Activated T-helper 17 cell treated with anti-CD3 and anti-CD28 coated beads, Interleukin-2, amount 50 U/mL, for 72 hours (primary cell): ENCODE results near the gene ANAPC5. TPM values are rescaled to one million over a fixed set of nuclear protein-coding genes. Genes with fewer than 3 reads are reported as not detected.
"Not testable (repeated sequence)": the region's sequence is repeated elsewhere in the genome, so short reads cannot be mapped to it uniquely, and the experiment has no call there.

Source experiments
- ATAC-seq: fragments of 150-1000 bp; cut with Tn5 transposase; replicated peaks from 2 replicates; pipeline ENCODE4 v1.10.0; 2021; ENCODE audit warnings: mild to moderate bottlenecking, moderate library complexity
- H3K27ac Mint-ChIP-seq: one replicate; pipeline ENCODE4 v1.8.0; 2022; ENCODE audit warnings: mixed read lengths
- H3K27me3 Mint-ChIP-seq: one replicate; pipeline ENCODE4 v1.8.0; 2022; ENCODE audit warnings: mixed read lengths
- H3K36me3 Mint-ChIP-seq: one replicate; pipeline ENCODE4 v1.8.0; 2022; ENCODE audit warnings: low read depth, mild to moderate bottlenecking, mixed read lengths
- H3K4me1 Mint-ChIP-seq: one replicate; pipeline ENCODE4 v1.8.0; 2022; ENCODE audit warnings: mixed read lengths
- H3K4me3 Mint-ChIP-seq: one replicate; pipeline ENCODE4 v1.8.0; 2022; ENCODE audit warnings: mild to moderate bottlenecking, mixed read lengths
- H3K9me3 Mint-ChIP-seq: one replicate; pipeline ENCODE4 v1.8.0; 2022; ENCODE audit warnings: mixed read lengths
- total RNA-seq, 2 donors: library from RNA; stranded (reverse); gene quantifications; one replicate each; pipeline ENCODE4 v1.2.3, GENCODE V29; 2022

The ANAPC5 gene
- total RNA-seq, 2 donors from 2014 or later: 62.5 to 114 TPM

DNA sequence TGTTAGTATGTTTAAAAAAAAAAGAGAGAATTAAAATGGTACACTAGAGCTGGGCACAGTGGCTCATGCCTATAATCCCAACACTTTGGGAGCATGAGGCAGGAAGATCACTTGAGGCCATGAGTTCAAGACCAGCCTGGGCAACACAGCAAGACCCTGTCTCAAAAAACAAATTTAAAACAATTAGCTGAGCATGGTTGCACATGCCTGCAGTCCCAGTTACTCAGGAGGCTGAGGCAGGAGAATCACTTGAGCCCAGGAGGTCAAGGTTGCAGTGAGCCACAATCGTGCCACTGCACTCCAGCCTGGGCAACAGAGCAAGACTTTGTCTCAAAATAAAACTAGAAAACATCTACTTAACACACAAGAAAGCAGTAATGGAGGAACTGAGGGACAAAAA, 42.0 kb downstream of the ANAPC5 start:
- H3K36me3 Mint-ChIP-seq: peaks cover 76% of the 10 kb centered on the region
- not testable (repeated sequence) for ATAC-seq, H3K4me3 Mint-ChIP-seq, H3K9me3 Mint-ChIP-seq, H3K27me3 Mint-ChIP-seq, H3K4me1 Mint-ChIP-seq
- peak overlapping the region; percentile 42 for H3K27ac Mint-ChIP-seq

DNA sequence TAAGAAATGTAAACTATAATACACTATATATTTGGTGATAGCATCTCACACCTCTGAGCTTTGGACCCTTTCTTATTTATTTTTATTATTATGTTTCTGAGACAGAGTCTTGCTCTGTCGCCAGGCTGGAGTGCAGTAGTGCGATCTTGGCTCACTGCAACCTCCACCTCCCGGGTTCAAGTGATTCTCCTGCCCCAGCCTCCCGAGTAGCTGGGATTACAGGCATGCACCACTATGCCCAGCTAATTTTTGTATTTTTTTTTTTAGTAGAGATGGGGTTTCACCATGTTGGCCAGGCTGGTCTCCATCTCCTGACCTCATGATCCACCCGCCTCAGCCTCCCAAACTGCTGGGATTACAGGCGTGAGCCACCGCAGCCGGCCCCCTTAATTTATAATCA, 44.8 kb downstream of the ANAPC5 start:
- H3K4me1 Mint-ChIP-seq, H3K27me3 Mint-ChIP-seq, H3K9me3 Mint-ChIP-seq, H3K27ac Mint-ChIP-seq, ATAC-seq, H3K4me3 Mint-ChIP-seq: not testable (repeated sequence)
- H3K36me3 Mint-ChIP-seq: peaks cover 48% of the 10 kb centered on the region

DNA sequence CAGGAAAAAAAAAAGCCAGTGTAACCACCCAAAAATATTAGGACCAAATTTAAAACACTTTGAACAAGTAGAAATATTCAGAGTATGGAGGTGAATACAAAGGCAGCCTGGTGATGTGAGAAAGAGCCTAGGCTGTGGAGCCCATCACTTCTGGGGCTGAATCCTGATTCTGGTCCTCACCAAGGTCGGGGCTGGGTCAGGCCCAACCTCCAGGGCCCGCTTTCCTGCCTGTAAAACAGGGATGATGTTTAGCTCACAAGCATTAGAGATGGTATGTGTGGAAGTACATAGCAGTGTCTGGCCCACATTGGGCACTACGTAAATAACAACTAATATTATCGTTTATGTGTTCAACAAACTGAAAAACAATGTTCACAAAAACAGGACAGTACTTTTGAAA, 47.9 kb downstream of the ANAPC5 start:
- H3K27me3 Mint-ChIP-seq: no peaks in the 10 kb centered on the region
- no peak overlapping the region for H3K27ac Mint-ChIP-seq
- no peaks in the 10 kb centered on the region for H3K4me1 Mint-ChIP-seq
- no peak for ATAC-seq
- H3K36me3 Mint-ChIP-seq: peaks cover 18% of the 10 kb centered on the region
- H3K9me3 Mint-ChIP-seq: no peaks in the 10 kb centered on the region
- H3K4me3 Mint-ChIP-seq: no peak overlapping the region

DNA sequence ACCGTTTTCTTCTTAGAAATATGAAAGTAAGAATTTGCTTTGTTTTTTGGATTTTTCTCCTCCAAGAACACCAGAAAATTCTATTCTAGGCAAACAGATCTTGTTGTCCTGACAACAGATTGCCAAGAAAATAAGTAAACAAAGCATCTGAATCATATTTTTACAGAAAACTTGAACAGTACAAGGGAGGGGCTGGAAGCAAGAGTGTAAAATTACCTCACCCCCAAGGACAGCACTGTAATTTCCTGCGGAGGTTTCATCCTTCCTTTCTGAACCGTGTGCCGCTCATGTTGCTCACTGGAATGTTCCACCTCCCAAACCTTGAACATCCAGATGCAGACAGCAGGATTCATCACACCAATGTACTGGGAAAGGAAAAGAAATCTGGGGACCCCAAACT, 50.3 kb downstream of the ANAPC5 start:
- no peaks in the 10 kb centered on the region for H3K27me3 Mint-ChIP-seq
- ATAC-seq: no peak
- H3K27ac Mint-ChIP-seq: no peak overlapping the region
- H3K4me1 Mint-ChIP-seq: no peaks in the 10 kb centered on the region
- H3K4me3 Mint-ChIP-seq: no peak overlapping the region
- H3K36me3 Mint-ChIP-seq: no peaks in the 10 kb centered on the region
- no peaks in the 10 kb centered on the region for H3K9me3 Mint-ChIP-seq

DNA sequence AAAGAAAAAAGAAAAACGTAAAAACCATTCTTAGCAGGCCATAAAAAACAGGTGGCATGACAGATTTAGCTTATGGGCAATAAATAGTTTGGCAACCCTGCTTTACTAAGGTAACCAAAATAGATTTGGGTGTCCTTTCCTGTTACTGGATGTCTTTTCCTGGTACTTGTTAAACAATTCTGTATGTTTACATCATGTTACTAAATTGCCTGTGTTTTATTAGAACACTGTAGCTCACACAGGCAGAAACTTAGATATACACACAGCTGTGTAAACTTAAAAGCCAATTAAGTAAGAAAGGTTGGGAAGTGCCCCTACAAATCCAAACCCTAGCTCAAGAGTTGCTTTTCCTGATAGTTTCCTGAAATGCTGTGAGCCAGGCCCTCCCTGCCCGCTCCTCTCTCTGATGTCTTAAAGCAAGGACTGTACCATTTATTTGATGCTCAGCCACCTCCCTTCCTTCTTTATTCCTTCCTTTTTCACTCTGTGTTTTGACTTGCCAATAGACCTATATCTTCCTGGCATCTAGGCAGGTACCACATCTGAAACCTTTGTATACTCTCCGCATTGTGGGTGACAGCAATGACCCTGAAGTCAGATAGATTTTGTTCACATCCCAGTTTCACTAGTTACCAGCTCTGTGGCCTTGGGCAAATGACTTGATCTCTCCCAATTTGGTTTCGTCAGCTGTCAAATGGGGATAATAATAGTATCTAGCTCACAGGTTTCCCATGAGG, 52.0 kb downstream of the ANAPC5 start:
- H3K27ac Mint-ChIP-seq: no peak overlapping the region

DNA sequence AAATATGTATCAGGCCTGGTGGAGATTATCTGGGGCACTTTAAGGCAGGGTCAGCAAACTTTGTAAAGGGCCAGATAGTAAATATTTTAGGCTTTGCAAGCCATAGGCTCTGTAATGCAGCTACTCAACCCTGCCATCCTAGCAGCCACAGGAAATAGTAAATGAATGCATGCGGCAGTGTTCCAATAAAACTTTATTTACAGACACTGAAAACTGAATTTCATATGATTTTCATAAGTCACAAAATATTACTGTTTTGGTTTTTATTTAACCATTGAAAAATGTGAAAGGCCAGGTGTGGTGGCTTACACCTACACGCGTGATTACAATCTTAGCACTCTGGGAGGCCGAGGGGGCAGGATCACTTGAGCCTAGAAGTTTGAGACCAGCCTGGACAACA, 52.5 kb downstream of the ANAPC5 start:
- no peak for ATAC-seq
- Mint-ChIP-seq H3K9me3 (no peaks in the 10 kb centered on the region), H3K36me3 (no peaks in the 10 kb centered on the region), H3K4me1 (no peaks in the 10 kb centered on the region), H3K27me3 (no peaks in the 10 kb centered on the region), H3K4me3 (no peak overlapping the region), H3K27ac (no peak overlapping the region)

More for the DNA sequence above, 52.0 kb downstream of the ANAPC5 start:
- no peaks in the 10 kb centered on the region for H3K9me3 Mint-ChIP-seq
- H3K27me3 Mint-ChIP-seq: no peaks in the 10 kb centered on the region
- H3K4me1 Mint-ChIP-seq: no peaks in the 10 kb centered on the region
- no peak overlapping the region for H3K4me3 Mint-ChIP-seq
- H3K36me3 Mint-ChIP-seq: no peaks in the 10 kb centered on the region
- ATAC-seq: no peak

DNA sequence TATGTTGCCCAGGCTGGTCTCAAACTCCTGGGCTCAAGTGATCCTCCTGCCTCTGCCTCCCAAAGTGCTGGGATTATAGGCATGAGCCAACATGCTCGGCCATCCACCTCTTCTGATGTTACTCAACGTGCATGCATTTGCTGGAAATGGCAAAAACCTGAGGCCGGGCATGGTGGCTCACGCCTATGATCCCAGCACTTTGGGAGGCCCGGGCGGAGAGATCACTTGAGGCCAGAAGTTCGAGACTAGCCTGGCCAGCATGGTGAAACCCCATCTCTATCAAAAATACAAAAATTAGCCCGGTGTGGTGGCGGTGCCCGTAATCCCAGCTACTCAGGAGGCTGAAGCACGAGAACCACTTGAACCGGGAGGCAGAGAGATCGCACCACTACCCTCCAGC, 53.8 kb downstream of the ANAPC5 start:
- H3K4me3 Mint-ChIP-seq: peak overlapping the region; percentile 90
- not testable (repeated sequence) for H3K36me3 Mint-ChIP-seq, H3K27ac Mint-ChIP-seq, H3K9me3 Mint-ChIP-seq, H3K27me3 Mint-ChIP-seq, H3K4me1 Mint-ChIP-seq, ATAC-seq

DNA sequence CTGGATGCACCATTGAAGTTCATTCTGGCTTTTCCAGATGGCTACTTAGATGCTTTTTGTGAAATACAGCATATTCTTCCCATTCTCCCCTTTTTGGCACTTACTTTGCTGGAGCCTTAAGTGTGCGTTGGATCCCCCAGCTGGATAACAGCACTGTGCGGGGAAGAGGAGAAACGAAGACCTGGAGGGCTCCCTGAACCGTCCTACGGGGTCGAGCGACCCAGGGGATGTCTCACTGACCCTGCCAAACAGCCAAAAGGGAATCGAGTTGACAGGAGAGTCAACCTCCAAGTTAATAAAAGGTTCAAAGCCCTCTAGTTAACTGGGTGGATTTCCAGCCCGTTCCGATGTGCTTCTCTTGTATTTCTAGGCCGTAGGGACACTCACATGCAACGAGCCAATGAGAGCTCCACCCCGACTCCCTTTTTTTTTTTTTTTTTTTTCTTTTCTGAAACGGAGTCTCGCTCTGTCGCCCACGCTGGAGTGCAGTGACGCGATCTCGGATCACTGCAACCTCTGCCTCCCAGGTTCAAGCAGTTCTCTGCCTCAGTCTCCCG, 54.7 kb downstream of the ANAPC5 start:
- peak overlapping the region; percentile 84 for H3K27ac Mint-ChIP-seq
- H3K36me3 Mint-ChIP-seq: peaks cover 7% of the 10 kb centered on the region
- ATAC-seq: peak; percentile 37
- H3K27me3 Mint-ChIP-seq: no peaks in the 10 kb centered on the region
- no peaks in the 10 kb centered on the region for H3K9me3 Mint-ChIP-seq
- H3K4me3 Mint-ChIP-seq: peak overlapping the region; percentile 90
- H3K4me1 Mint-ChIP-seq: no peaks in the 10 kb centered on the region

DNA sequence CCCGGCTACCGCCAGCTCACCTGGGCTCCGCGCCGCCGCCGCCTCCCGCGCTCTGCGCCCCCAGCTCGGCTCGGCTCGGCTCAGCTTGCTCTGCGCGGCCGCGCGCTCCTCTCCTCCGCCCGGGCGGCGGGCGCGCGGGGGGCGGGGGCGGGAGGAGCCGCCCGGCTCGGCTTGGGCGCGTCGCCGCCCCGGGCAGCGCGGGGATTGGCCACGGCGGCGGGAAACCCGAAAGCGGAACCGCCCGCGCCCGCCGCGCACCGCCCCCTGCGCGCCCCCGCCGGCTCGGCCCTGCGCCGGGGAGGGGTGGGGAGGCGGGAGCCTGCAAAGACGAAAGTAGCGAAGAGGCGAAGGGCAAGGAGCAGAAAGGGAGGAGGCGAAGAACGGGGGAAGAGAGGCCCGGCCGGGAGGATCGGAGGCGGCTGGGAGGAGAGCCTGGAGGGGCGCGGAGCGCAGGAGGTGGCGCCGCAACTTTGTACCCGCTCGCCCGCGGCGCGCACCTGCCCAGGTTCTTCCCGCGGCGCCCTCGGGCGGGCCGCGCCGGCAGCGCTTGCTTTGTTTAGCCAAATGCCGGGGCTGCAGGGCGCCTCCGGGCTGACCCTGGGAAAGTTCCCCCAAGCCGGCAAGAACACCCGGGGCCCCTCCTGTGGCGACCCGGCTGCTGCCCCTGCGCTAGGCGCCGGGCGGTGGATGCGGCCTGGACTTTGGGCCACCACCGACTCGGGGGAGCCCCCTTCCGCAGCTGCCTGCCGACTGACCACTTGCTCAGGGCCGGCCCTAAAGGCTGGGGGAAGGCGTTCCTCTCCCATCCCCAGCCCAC, 55.4 kb downstream of the ANAPC5 start, which contains the start of gene CAMKK2:
Gene CAMKK2, minus strand, starts transcription at position 92 of the 817 bp plus-strand sequence. CDS start 22,183 bp downstream, outside the sequence.
- Mint-ChIP-seq H3K4me3 (peak within 1 kb of the TSS; percentile 90), H3K9me3 (no peaks in the 10 kb centered on the region), H3K36me3 (peaks cover 12% of the 10 kb centered on the region), H3K27ac (peak within 1 kb of the TSS; percentile 84), H3K4me1 (no peaks in the 10 kb centered on the region), H3K27me3 (no peaks in the 10 kb centered on the region)
- ATAC-seq: peak; percentile 87

DNA sequence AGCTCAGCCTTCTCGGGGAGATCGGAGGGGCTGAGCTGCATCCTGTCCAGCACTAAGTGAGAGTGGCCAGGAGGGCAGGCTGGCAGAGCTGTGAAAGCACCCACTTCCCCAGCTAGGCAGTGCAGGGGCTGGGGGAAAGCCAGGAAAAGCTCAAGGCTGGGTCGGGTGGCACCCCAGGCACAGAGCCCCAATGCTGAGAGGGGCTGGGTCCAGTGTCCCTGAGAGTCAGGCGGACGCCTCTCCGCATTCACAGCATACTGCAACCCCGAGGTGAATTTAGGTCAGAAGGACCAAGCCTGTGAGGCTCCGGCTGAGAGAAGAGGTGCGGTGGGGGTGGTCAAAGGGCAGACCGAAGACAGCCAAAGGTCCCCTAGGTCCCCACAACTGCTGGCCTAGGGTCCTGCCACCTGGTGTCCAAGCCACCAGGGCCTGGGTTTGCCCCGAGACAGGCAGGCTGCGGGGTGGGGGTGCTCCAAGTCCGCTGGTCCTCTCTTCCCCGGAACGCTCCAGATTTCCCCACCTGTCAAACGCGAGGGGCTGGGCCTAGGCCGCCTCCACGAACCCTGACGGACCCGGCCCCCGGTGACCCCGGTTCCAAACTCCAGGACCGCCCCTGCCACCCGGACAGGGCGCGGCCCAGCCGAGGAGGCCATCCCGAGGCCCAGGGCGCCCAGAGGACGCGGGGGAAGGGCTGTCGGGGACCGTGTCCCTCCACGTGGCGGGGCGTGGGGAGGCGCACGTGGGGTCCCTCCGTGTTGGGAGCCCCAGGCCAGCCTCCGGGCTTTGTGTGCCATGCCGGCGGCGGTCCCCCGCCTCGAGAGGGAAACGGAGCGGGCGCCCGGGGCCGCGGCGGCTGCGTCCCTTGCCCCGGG, 56.2 kb downstream of the ANAPC5 start:
- peak; percentile 28 for ATAC-seq
- H3K4me3 Mint-ChIP-seq: peak overlapping the region; percentile 85

DNA sequence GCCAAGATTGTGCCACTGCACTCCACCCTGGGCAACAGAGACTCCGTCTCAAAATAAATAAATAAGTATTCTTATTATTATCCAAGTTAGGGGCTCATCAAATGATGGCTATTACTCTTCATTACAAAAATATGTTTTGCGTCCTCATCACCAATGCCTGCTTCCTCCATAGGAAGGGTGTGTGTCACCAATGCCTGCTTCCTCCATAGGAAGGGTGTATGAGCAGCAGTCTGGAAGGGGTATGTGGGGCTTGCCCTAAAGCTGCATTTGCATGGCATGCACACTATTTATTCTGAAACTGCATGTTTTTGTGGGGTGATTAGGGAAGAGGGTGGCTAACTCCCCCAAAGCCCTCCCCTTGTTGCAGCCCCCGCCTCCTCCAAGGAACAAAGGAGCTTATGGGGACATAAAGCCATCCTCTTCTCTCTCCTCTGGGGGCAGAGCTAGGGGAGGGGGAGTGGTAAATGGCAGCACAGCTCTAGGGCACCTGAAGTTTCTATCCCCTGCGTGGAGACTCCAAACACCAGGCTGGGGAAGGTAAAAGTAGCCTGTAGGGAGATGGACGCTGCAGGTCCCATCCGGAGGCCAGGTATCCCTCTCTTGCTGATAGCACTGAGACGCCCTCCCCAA, 57.0 kb downstream of the ANAPC5 start:
- no peak for ATAC-seq
- H3K36me3 Mint-ChIP-seq: peaks cover 23% of the 10 kb centered on the region
- no peaks in the 10 kb centered on the region for H3K4me1 Mint-ChIP-seq
- H3K4me3 Mint-ChIP-seq: peak overlapping the region; percentile 85
- H3K27ac Mint-ChIP-seq: peak overlapping the region; percentile 72
- H3K9me3 Mint-ChIP-seq: no peaks in the 10 kb centered on the region
- H3K27me3 Mint-ChIP-seq: no peaks in the 10 kb centered on the region

More for the DNA sequence above, 56.2 kb downstream of the ANAPC5 start:
- no peaks in the 10 kb centered on the region for H3K4me1 Mint-ChIP-seq
- no peaks in the 10 kb centered on the region for H3K27me3 Mint-ChIP-seq
- no peaks in the 10 kb centered on the region for H3K9me3 Mint-ChIP-seq
- peaks cover 20% of the 10 kb centered on the region for H3K36me3 Mint-ChIP-seq
- H3K27ac Mint-ChIP-seq: peak overlapping the region; percentile 72

DNA sequence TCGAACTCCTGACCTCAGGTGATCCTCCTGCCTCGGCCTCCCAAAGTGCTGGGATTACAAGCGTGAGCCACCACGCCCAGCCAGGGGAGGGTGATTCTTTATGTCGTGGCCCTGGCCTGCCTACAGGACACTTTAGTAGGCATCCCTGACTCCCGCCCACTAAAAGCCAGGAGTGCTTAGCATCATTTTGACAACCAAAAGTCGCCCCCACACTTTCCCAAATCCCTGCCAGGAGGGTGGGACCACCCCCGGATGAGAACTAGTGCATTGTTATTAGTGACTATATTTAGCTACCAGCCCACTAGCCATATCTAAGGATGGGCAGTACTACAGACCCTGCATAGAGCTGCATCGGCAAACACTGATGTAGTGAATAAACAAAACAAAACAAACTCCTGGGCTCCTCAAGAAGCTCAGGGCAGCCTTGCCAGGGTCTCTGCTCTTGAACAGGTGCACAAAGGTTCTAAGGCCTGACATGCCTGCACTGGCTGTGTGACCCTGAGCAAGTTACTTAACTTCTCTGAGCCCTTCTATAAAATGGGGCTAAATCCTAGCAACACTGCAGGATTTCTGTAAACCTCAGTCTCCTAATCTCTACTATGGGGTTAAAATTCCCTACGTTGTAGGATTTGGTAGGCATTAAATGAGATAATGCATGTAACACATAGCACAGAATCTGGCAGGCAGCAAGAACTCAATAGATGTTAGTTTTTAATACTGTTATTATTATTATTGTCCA, 57.9 kb downstream of the ANAPC5 start:
- H3K4me1 Mint-ChIP-seq: no peaks in the 10 kb centered on the region
- no peaks in the 10 kb centered on the region for H3K9me3 Mint-ChIP-seq
- no peak overlapping the region for H3K4me3 Mint-ChIP-seq
- no peak overlapping the region for H3K27ac Mint-ChIP-seq
- H3K36me3 Mint-ChIP-seq: peaks cover 27% of the 10 kb centered on the region
- no peaks in the 10 kb centered on the region for H3K27me3 Mint-ChIP-seq
- no peak for ATAC-seq

DNA sequence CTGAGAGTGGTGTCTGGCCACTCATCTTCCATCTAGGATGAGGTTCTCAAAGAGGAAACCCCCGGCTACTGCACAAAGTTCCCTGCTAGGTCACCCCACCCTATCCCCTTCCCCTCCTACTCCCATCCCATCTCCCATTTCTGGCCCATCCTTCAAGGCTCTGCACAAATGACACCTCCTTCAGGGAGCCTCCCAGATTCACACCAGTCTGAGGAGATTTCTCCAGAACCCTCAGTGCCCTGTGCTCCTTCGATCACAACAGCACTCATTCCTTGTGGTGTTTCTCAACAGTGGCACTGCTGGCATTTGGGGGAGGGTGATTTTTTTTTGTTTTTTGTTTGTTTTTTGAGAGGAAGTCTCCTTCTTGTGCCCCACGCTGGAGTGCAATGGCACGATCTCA, 58.6 kb downstream of the ANAPC5 start:
- H3K36me3 Mint-ChIP-seq: peaks cover 27% of the 10 kb centered on the region
- no peaks in the 10 kb centered on the region for H3K27me3 Mint-ChIP-seq
- no peak for ATAC-seq
- no peaks in the 10 kb centered on the region for H3K9me3 Mint-ChIP-seq
- H3K27ac Mint-ChIP-seq: no peak overlapping the region
- H3K4me3 Mint-ChIP-seq: no peak overlapping the region
- H3K4me1 Mint-ChIP-seq: no peaks in the 10 kb centered on the region
